GM18508 (cell line): ENCODE measurements around the gene XG.
"Not testable (repeated sequence)": the region's sequence is repeated elsewhere in the genome, so short reads cannot be mapped to it uniquely, and the experiment has no call there.

ENCODE experiments used
- ATAC-seq: cut with Tn5 transposase; IDR thresholded peaks from one replicate; pipeline ENCODE4 v1.9.1; 2021; ENCODE audit warnings: moderate number of reproducible peaks; ENCODE audit not compliant: insufficient read depth, unreplicated experiment

Gene XG

GRCh38 chrX:2732649-2733048 lies 19.2 kb upstream of the XG start:
- no peak for ATAC-seq

GRCh38 chrX:2733286-2733685 lies 18.6 kb upstream of the XG start:
- ATAC-seq, result no peak

GRCh38 chrX:2735270-2735669 lies 16.6 kb upstream of the XG start:
- no peak for ATAC-seq

- ATAC-seq, result no peak
Observed at GRCh38 chrX:2740672-2741071, 11.2 kb upstream of the XG start.

GRCh38 chrX:2741386-2741785 lies 10.5 kb upstream of the XG start:
- no peak for ATAC-seq

GRCh38 chrX:2746250-2746649 lies 5.6 kb upstream of the XG start:
- not testable (repeated sequence) for ATAC-seq

GRCh38 chrX:2748171-2748814 lies 3.5 kb upstream of the XG start:
- no peak for ATAC-seq

GRCh38 chrX:2748815-2749188 lies 3.0 kb upstream of the XG start:
- ATAC-seq, result no peak

GRCh38 chrX:2751291-2751690 lies 549 bp upstream of the XG start:
- ATAC-seq, result no peak

- not testable (repeated sequence) for ATAC-seq
Observed at GRCh38 chrX:2752441-2752840, 601 bp downstream of the XG start.

GRCh38 chrX:2755163-2755715 lies 3.4 kb downstream of the XG start:
- ATAC-seq, result not testable (repeated sequence)

- no peak for ATAC-seq
Observed at GRCh38 chrX:2756548-2756947, 4.7 kb downstream of the XG start.

- ATAC-seq, result no peak
Observed at GRCh38 chrX:2761246-2761645, 9.4 kb downstream of the XG start.

GRCh38 chrX:2762671-2763070 lies 10.8 kb downstream of the XG start:
- ATAC-seq, result not testable (repeated sequence)

GRCh38 chrX:2764766-2765548 lies 13.1 kb downstream of the XG start:
- not testable (repeated sequence) for ATAC-seq

- no peak for ATAC-seq
Observed at GRCh38 chrX:2765549-2765830, 13.7 kb downstream of the XG start.

GRCh38 chrX:2766906-2767305 lies 15.1 kb downstream of the XG start:
- ATAC-seq, result no peak

- no peak for ATAC-seq
Observed at GRCh38 chrX:2767631-2768455, 16.0 kb downstream of the XG start.

GRCh38 chrX:2769615-2770014 lies 17.8 kb downstream of the XG start:
- no peak for ATAC-seq

- ATAC-seq, result not testable (repeated sequence)
Observed at GRCh38 chrX:2773166-2774055, 21.6 kb downstream of the XG start.
